HG02840 (cell line): Measurements from ENCODE around the gene BST2.

Experiments used
- ATAC-seq: cut with Tn5 transposase; IDR thresholded peaks from one replicate; pipeline ENCODE4 v1.9.1; 2021; ENCODE audit warnings: mild to moderate bottlenecking, moderate library complexity, moderate number of reproducible peaks; ENCODE audit not compliant: unreplicated experiment, low FRiP score

The BST2 gene

DNA sequence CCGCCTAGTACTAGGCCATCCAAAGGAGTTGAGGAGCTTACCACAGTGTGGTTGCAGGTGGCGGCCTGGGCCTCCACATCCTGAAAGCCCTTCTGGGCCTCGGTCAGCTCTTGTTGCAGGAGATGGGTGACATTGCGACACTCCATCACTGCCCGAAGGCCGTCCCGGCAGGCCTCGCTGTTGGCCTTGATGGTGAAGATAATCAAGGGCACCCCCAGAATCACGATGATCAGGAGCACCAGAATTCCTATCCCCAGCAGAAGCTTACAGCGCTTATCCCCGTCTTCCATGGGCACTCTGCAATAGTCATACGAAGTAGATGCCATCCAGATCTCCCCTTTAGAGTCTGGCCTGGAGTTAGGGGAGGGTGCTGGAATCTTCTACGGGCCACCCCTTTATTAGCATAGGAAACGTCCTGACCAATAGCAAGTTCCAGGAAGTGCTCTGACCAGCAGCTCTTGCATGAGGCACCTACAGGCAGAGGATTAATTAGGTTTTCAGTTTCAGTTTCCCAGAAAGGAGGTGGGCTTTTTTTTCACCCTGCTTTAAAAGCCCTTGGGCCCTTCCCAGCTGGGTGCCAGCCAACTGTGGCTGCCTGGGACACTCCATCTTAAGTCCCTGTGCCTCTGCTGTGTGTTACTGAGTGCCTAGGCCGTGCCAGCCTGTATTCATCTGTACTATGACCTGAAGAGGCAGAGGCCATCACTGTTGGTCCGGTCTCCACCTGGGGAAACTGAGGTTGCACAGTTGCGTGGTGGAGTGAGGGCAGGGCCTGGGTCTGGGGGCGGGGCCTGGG is at the start of gene BST2:
Gene BST2 (minus strand): TSS at position 381 of the 796 bp plus-strand sequence. CDS start 55 bp downstream, at position 326.
- peak; percentile 75 for ATAC-seq

DNA sequence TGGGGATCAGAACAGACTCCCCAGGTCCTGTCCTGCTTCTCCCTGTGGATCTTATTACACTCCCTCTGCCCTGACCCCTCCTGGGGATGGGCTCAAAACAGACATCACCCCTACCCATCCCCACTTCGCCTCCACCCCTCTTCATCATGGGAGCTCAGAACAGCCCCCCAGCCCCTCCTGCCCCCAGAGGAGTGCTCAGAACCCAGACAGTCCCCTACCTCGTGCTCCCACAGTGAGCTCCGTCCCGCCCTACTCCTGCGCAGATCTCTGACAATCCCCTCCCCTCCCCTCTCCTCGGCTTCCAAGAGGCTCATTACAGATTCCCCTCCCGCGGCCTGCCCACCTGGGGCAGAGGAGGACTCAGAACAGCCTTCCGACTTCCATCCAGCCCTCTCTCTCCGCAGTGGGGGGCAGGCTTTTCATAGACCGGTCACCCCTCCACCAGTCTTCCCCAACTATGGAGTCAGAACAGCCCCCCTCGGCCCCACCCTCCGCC is 49.2 kb upstream of the BST2 start:
- ATAC-seq = no peak

- ATAC-seq = no peak
These were observed 46.4 kb upstream of the BST2 start for GRCh38 chr19:17451820-17452219.

DNA sequence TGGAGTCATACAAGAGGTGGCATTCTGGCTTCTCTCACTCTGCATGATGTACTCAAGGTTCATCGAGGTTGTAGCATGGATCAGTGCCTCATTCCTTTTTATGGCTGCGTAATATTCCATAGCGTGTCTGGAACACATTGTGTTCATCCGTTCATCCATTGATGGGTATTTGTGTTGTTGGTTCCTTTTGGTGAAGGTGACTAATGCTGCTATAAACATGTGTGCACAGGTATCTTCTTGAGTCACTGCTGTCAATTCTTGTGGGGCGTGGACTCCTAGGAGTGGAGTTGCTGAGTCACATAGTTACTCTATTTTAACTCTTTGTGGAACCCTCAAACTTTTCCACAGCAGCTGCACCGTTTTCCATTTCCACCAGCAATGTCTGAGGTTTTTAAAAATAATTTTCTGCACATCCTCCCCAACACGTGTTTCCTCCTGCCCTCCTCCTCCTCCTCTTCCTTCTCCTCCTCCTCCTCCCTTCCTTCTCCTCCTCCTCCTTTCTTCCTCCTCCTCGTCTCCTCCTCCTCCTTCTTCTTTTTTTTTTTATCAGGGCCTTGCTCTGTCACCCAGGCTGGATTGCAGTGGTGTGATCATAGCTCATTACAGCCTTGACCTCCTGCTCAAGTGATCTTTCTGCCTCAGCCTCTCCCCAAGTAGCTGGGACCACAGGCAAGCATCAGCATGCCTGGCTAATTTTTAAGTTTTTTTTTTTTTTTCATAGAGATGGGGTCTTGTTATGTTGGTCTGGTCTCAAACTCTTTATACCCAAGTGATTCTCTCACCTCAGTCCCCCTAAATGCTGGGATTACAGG is 45.0 kb upstream of the BST2 start:
- no peak for ATAC-seq

DNA sequence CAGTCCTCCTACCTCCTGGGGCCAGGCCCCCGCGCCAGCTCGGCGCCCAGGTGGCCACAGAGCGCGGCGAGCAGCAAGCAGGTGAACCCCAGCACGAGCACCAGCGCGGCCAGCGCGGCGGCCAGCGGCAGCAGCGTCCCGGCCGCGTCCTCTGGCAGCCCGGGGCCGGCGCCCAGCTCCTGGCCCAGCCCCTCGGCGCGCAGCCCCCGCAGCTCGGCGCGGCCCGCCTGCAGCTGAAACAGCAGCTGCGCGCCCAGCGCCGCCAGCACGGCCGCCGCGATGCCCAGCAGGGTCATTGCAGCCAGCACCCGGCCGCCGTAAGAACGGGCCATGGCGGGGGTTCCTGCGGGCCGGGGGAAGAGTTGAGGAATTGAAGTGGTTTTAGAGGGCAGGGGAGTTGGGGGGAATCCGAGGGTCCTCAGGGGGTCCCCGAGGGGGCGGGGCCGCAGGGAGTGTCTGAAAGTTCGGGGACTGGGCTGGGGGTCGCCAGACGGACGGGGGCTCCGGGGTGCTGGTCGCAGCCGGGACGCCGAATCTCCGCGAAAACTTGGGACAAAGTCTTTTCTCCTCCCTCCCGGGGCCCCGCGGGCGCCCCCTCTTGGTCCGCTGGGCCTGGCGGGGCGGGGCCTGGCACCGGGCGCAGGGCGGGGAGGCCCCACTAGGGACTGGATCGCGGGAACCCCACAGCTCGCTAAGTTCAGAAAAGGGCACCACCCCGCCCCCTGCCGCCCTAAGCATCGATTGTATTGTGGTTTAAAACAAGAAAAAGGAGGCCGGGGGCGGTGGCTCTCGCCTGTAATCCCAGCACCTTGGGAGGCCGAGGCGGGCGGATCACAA is 42.9 kb upstream of the BST2 start, which contains the start of gene TMEM221:
Gene TMEM221 (minus strand): TSS at position 538 of the 837 bp plus-strand sequence. CDS start 206 bp downstream, at position 332.
- no peak for ATAC-seq

DNA sequence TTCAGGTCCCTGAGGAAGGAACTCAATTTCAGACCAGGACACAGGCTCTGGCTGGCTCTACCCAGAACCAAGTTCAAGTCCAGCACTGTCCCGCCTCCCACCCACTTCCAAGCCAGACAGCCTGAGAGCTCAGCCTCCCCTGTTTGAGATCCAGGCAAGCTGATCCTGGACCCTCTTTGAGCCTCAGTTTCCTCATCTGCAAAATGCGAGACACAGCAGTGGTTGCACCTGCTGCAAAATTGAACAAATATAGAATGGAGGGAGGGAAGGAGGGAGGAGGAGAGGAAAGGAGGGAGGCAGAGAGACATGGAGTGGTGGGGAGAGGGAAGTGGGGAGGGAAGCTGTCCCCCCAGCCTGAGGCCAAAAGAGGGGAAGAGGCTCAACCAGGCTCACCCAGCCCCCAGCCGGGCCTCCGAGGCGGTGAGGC is 42.3 kb upstream of the BST2 start:
- ATAC-seq = no peak

DNA sequence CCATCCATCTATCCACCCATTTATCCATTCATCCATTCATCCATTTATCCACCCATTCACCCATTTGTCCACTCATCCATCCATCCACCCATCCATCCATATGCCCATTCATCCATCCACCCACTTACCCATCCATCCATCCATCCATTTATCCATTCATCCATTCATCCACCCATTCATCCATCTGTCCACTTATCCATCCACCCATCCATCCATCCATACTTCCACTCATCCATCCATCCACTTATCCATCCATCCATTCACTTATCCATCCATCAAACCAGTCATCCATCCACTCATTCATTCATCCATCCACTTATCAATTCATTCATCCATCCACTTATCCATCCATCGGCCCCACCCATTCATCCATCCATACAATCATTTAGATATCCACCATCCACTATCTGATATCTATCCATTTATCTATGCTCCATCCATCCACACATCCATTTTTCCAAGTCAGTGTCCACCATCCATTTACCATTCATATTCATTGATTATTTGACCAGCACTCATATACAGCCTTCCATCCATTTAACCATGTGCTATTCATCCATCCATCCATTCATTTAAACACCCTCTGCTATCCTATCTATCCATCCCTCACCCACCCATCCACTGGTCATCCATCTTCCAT is 40.2 kb upstream of the BST2 start:
- no peak for ATAC-seq

DNA sequence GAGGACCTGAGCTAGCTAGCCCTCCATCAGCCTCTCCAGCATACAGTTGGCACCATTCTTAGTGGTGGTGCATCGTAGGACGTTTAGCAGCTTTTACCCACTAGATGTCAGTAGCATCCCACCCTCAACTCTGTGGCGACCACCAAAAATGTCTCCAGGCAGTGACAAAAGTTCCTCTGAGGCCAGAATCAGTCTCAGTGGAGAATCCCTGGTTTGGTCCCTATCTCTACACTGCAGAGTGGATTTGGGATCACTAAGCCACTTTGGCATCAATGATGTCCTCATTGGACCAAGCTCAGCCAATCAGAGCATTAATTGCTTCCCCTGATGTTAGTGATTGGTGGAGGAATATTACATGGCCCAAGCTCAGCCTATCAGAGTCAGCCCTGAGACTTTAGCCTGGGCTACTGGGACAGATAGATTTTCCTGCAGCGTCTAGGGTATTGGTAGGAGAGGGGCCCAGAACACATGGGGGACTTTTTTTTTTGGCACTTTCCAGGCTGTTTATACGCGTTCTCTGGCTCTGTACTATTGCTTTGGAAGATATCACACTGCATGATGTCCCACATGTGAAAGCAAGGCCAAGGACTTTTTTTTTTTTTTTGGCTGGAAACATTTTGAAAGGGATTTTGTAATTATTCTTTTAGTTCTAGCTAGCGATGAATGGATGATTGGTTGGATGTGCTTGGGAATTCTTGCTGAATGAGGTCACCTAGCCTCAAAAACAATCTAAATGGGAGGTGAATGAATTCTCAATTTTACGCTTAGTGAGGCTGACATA is 36.0 kb upstream of the BST2 start:
- ATAC-seq = no peak

DNA sequence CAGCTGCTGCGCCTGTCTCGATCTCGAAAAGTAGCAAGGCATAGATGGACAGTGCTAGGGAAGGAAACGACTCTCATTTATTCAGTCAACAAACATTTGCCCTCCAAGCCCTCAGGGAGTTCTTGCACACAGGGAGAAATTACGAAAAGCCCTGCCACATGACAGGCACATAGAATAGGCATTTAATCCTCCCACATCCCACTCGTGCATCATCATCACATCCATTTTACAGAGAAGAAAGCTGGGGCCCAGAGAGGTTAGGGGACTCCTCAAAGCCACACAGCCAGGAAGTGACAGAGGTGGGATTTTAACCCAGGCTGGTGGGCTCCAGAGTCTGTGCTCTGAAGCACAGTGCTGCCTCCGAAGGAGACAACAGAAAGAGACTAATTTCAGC is 31.4 kb upstream of the BST2 start:
- no peak for ATAC-seq

DNA sequence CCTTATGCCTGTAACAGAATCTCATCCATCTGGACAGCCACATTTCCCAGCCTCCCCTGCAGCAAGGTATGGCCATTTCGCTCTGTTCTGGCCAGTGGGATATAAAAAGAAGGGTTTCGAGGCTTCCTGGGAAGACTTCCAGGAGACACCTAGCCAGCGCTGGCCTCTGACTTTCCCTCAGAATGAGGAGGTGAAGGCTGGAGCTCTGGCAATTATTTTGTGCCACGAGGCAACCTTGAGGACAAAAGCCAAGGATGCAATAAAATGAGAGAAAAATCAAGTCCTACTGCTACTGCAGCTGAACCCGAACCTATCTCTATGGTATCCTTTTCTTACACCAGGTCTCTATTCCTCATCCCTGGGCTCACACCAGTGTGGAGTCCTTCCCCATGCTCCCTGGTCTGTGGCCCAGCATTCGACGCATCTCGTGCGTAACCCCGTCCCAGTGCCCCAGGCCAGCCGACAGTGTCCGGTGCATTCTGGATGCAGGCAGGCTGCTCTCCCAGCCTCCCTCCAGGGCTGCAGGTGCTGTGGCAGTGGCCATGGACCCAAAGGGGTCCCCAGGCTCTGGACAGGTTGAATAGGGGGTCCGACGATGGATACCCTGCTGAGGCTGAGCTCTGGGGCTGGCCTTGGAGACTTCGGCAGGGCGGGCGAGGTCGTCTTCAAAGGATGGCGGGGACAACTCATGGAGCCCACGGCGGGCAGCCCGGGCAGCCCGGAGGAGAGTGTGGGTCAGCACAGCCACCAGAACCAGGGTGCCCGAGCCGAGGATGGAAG is 30.9 kb upstream of the BST2 start:
- ATAC-seq = no peak

GRCh38 chr19:17435218-17435617 is 29.8 kb upstream of the BST2 start:
- ATAC-seq = no peak

GRCh38 chr19:17431417-17431816 is 26.0 kb upstream of the BST2 start:
- ATAC-seq = no peak

DNA sequence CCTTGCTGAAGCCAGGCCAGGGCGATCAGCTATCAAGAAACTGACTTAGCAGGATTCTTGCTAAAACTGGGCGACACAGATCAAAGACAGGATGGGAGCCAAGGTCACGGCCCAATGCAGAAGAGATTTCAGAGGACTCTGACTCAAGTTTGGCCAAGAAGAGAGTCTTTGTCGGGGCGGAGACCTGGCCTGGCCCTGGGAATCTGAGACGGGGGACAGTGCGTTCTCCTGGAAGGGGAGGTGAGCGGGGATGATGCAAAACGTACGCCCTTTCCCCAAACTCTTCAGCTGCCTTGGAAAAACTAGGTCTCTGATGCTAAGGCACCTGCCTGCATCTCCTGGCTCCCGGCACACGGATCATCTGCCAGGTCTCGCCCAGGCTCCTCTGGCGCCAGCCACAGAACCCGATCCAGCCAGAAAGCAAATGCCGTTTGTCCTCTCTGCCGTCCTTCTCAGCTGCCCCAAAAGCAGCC is 24.2 kb upstream of the BST2 start:
- no peak for ATAC-seq

DNA sequence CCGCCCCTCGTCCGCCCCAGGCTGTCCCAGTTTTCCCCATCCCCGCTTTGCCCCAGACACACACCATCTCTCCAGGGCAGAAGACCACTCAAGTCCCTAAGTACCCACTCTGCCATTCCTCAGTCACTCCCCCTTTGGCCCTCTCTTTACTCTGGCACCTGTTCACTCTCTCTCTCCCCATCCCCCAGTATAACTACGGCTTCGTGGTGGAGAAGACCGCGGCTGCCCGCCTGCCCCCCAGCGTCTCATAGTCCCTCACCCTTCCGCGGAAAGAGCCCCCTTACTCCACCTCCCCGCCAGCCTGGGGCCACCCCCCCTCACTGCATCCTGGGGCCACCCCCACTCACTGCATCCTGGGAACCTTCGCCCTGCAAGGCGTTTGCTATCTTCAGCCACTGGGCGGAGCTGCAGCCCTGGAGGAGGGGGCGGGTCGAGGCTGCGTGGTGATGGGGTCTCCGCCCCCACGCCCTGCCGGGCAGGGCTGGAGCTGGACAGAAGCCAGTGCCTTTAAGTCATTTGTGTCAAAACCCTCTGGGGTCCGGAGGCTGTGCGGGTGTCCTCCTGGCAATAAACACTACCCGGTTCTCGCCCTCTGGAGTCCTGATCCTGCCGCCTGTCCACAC is 19.4 kb upstream of the BST2 start:
- no peak for ATAC-seq

DNA sequence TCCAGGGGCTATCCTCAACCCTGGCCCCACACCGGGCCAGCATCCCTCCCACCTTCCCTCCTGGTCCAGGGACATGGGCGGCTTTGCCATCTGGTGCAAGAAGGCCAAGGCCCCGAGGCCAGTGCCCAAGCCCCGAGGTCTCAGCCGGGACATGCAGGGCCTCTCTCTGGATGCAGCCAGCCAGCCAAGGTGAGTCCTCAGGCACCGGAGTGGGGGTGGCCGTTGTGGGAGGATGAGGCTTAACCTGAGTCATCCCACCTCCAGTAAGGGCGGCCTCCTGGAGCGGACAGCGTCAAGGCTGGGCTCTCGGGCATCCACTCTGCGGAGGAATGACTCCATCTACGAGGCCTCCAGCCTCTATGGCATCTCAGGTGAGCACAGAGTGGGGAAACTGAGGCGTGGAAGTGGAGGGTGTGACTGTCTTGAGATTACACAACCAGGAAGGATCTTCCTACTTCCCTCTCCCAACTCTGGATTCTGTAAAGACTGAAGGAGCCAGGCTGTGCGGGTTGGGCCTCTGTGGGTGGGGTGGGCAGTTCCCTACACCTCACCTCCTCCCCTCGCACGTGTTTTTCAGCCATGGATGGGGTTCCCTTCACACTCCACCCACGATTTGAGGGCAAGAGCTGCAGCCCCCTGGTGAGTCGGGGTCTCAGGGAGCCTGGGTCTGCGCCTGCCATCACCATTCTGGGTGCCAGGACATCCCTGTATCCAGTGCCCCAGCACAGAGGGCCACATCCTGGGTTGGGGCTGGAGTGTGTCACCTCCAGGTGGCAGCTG is 18.2 kb upstream of the BST2 start:
- ATAC-seq = no peak

GRCh38 chr19:17421942-17422341 is 16.5 kb upstream of the BST2 start:
- no peak for ATAC-seq

- peak; percentile 19 for ATAC-seq
These were observed 15.1 kb upstream of the BST2 start for GRCh38 chr19:17420475-17420924.
